Uterus (tissue), 4 donors: ENCODE data around the gene TNRC6A. TPM values are rescaled to one million over a fixed set of nuclear protein-coding genes. Genes with fewer than 3 reads are reported as not detected.
"Not testable (repeated sequence)": the region's sequence is repeated elsewhere in the genome, so short reads cannot be mapped to it uniquely, and the experiment has no call there.

Experiments
- DNase-seq, 2 donors: peaks; one replicate each; pipeline ENCODE4 v3.0.0-alpha.2; 2019 to 2020
- H3K27ac ChIP-seq, 2 donors: fragments of 200-600 bp; sonication (generic); 1 replicate in 1 of 2; 2 replicates in 1 of 2; pipeline ENCODE4 v1.5.1; 2016 to 2018
- H3K27me3 ChIP-seq, 2 donors: fragments of 200-600 bp; sonication (generic); one replicate each; pipeline ENCODE4 v1.5.1; 2018 to 2019; ENCODE audit warnings: control low read depth in 1 of 2
- H3K36me3 ChIP-seq, 2 donors: fragments of 200-600 bp; sonication (generic); one replicate each; pipeline ENCODE4 v1.5.1; 2019; ENCODE audit warnings: control low read depth in 1 of 2
- H3K4me1 ChIP-seq, 2 donors: fragments of 200-600 bp; sonication (generic); one replicate each; pipeline ENCODE4 v1.5.1; 2018 to 2019; ENCODE audit warnings: control low read depth in 1 of 2
- H3K4me3 ChIP-seq, 2 donors: fragments of 200-600 bp; sonication (generic); 1 replicate in 1 of 2; 2 replicates in 1 of 2; pipeline ENCODE4 v1.5.1; 2018 to 2019; ENCODE audit warnings: mild to moderate bottlenecking in 1 of 2
- H3K9me3 ChIP-seq, 2 donors: fragments of 200-600 bp; sonication (generic); one replicate each; pipeline ENCODE4 v1.5.1; 2019; ENCODE audit warnings: control low read depth in 1 of 2
- CTCF ChIP-seq, 4 experiments: fragments of 200-600 bp in 2 of 4; fragments of 450-650 bp in 2 of 4; sonication (generic) in 2 of 4; IDR thresholded peaks; one replicate each; pipeline ENCODE4 v1.5.1; 2016 to 2019; ENCODE audit warnings: antibody characterized with exemption in 4 of 4, mild to moderate bottlenecking in 2 of 4, moderate library complexity in 1 of 4
- POLR2A ChIP-seq, 2 donors: fragments of 450-650 bp; IDR thresholded peaks; one replicate each; pipeline ENCODE4 v1.6.1; 2016; ENCODE audit warnings: antibody characterized with exemption in 2 of 2, mild to moderate bottlenecking in 1 of 2, moderate library complexity in 1 of 2
- intact Hi-C: fragments of 100-400 bp; cut with DNase I; formaldehyde crosslinking; loops from one replicate; pipeline ENCODE4 v1.15.1; 2023; ENCODE audit warnings: low total_unique reads
- total RNA-seq, 4 donors: library from RNA; depleted of rRNA in 3 of 4; stranded (reverse); fragments of >200 nt in 3 of 4; gene quantifications; one replicate each; pipeline versions ENCODE4 v1.1.0 to v1.2.4, GENCODE V29; 2014 to 2023
- donor health status: DM: yes; HTN: yes; CAD: no.

TNRC6A gene
- total RNA-seq, 4 donors from 2014 or later, result 22.6 to 109 (median 49.2) TPM

GRCh38 chr16:24748242-24748641 lies 18.8 kb downstream of the TNRC6A start:
- Histone ChIP-seq H3K4me3 (no peak overlapping the region), H3K27ac (peak overlapping the region; percentile 3 to 47), H3K27me3 (no peaks in the 10 kb centered on the region), H3K4me1 (peaks cover 6 to 23% of the 10 kb centered on the region in 2 donors), H3K36me3 (no peaks in the 10 kb centered on the region), H3K9me3 (no peaks in the 10 kb centered on the region)
- TF ChIP-seq CTCF (IDR thresholded peaks at IDR 0.05), result no peak
- TF ChIP-seq POLR2A (IDR thresholded peaks at IDR 0.05), result no peak
- peak; percentile 49 to 68 for DNase-seq
- intact Hi-C loops, result no loop called here

- TF ChIP-seq POLR2A (IDR thresholded peaks at IDR 0.05) (no peak), CTCF (IDR thresholded peaks at IDR 0.05) (no peak)
- intact Hi-C loops, result no loop called here
- H3K27me3 ChIP-seq, result no peaks in the 10 kb centered on the region
- H3K36me3 ChIP-seq, result no peaks in the 10 kb centered on the region
- H3K27ac ChIP-seq, result no peak overlapping the region
- DNase-seq, result no peak
- peaks cover 4 to 23% of the 10 kb centered on the region in 2 donors for H3K4me1 ChIP-seq
- H3K4me3 ChIP-seq, result no peak overlapping the region
- H3K9me3 ChIP-seq, result no peaks in the 10 kb centered on the region
These were observed 19.9 kb downstream of the TNRC6A start for GRCh38 chr16:24749310-24749709.

- intact Hi-C loops, DNase-seq: not testable (repeated sequence)
- peaks cover 4 to 23% of the 10 kb centered on the region in 2 donors for H3K4me1 ChIP-seq
These were observed 20.4 kb downstream of the TNRC6A start for GRCh38 chr16:24749872-24750271.

GRCh38 chr16:24753000-24753399 lies 23.5 kb downstream of the TNRC6A start:
- DNase-seq, result no peak
- no peak overlapping the region for H3K4me3 ChIP-seq
- H3K27ac ChIP-seq, result no peak overlapping the region
- H3K9me3 ChIP-seq, result no peaks in the 10 kb centered on the region
- no peak for TF ChIP-seq CTCF (IDR thresholded peaks at IDR 0.05)
- TF ChIP-seq POLR2A (IDR thresholded peaks at IDR 0.05), result no peak
- no peaks in the 10 kb centered on the region for H3K36me3 ChIP-seq
- H3K27me3 ChIP-seq, result no peaks in the 10 kb centered on the region
- intact Hi-C loops, result no loop called here
- peaks cover 0 to 14% of the 10 kb centered on the region in 2 donors for H3K4me1 ChIP-seq

More at GRCh38 chr16:24749872-24750271, 20.4 kb downstream of the TNRC6A start:
- H3K9me3 ChIP-seq, H3K36me3 ChIP-seq, H3K27ac ChIP-seq, H3K4me3 ChIP-seq, H3K27me3 ChIP-seq: not testable (repeated sequence)

GRCh38 chr16:24753437-24753836 lies 24.0 kb downstream of the TNRC6A start:
- Histone ChIP-seq H3K9me3 (no peaks in the 10 kb centered on the region), H3K27ac (no peak overlapping the region), H3K4me3 (no peak overlapping the region), H3K4me1 (peaks cover 0 to 12% of the 10 kb centered on the region in 2 donors), H3K27me3 (no peaks in the 10 kb centered on the region), H3K36me3 (no peaks in the 10 kb centered on the region)
- DNase-seq, result no peak
- TF ChIP-seq POLR2A (IDR thresholded peaks at IDR 0.05), result no peak
- TF ChIP-seq CTCF (IDR thresholded peaks at IDR 0.05), result no peak
- intact Hi-C loops, result no loop called here

GRCh38 chr16:24754543-24754942 lies 25.1 kb downstream of the TNRC6A start:
- TF ChIP-seq POLR2A (IDR thresholded peaks at IDR 0.05) (no peak), CTCF (IDR thresholded peaks at IDR 0.05) (no peak)
- Histone ChIP-seq H3K9me3 (no peaks in the 10 kb centered on the region), H3K36me3 (no peaks in the 10 kb centered on the region), H3K27me3 (no peaks in the 10 kb centered on the region), H3K27ac (no peak overlapping the region), H3K4me1 (peaks cover 0 to 8% of the 10 kb centered on the region in 2 donors), H3K4me3 (no peak overlapping the region)
- intact Hi-C loops, result no loop called here
- no peak for DNase-seq
